Gastrocnemius medialis (tissue), 4 donors: ENCODE measurements around the gene SH3TC1.

Experiments used
- CTCF ChIP-seq, 5 experiments: fragments of 450-650 bp in 3 of 5; fragments of 200-600 bp in 2 of 5; sonication (generic) in 2 of 5; IDR thresholded peaks in 4 of 5; conservative IDR thresholded peaks in 1 of 5; 1 replicate in 4 of 5; 2 replicates in 1 of 5; pipeline ENCODE4 v1.5.1; 2016 to 2019; ENCODE audit warnings: antibody characterized with exemption in 5 of 5, mild to moderate bottlenecking in 3 of 5, moderate library complexity in 3 of 5
- POLR2A ChIP-seq, 2 donors: fragments of 450-650 bp; IDR thresholded peaks; one replicate each; pipeline ENCODE4 v1.6.1; 2017; ENCODE audit warnings: antibody characterized with exemption in 2 of 2, mild to moderate bottlenecking in 2 of 2, moderate library complexity in 2 of 2

GRCh38 chr4:8283161-8283560 is 84.1 kb downstream of the SH3TC1 start:
- TF ChIP-seq CTCF (IDR thresholded peaks at IDR 0.05 in 4 of 5, conservative IDR thresholded peaks at IDR 0.05 in 1 of 5) (no peak), POLR2A (IDR thresholded peaks at IDR 0.05) (no peak)
